GM20431 (cell line): ENCODE data around the gene TSPAN1.
"Not testable (repeated sequence)": the region's sequence is repeated elsewhere in the genome, so short reads cannot be mapped to it uniquely, and the experiment has no call there.

ENCODE experiments used
- in situ Hi-C: fragments of 300-500 bp; cut with MseI, MboI; formaldehyde crosslinking; loops from one replicate; pipeline ENCODE4 v1.15.0; 2020; ENCODE audit warnings: low sequenced_read_pairs; ENCODE audit not compliant: unreplicated experiment

TSPAN1 gene

DNA sequence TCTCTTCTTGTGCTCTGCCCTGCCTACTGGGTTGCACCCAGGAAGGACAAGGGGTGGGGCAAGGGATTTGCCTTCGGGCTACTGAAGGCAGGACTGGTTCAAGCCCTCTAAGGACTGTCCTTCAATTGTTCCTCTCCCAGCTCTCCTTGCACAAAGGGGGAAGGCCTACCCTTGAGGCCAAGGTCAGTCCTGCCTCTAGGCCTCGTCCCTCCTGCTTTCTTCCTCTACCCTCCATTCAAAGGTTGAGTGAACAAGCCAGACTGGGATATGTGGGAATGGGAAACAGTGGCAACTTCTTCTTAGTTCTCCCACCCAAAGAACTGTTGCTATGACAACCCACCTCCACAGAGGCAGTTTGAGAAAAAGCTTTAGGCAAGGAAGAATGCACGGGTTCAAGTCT is 30.9 kb downstream of the TSPAN1 start:
- in situ Hi-C loops, result no loop called here

DNA sequence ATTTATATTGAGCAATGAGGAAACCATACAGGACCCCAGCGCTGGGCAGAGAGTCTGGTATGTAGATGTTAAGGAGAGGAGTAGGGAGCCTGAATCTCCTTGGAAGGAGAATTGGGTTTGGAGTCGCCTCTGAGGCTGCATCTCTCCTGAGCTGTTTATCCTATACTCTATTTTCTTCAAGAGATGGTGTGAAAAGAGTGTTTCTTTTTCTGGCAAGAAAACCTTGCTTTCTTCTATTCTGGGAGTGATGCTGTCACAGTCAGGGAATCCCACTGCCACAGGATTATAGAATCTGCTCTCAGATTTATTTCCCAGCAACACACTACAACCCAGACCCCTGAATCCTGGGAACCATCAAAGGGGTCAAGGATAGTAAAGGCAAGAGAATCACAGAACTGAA is 31.5 kb downstream of the TSPAN1 start:
- in situ Hi-C loops, result no loop called here

DNA sequence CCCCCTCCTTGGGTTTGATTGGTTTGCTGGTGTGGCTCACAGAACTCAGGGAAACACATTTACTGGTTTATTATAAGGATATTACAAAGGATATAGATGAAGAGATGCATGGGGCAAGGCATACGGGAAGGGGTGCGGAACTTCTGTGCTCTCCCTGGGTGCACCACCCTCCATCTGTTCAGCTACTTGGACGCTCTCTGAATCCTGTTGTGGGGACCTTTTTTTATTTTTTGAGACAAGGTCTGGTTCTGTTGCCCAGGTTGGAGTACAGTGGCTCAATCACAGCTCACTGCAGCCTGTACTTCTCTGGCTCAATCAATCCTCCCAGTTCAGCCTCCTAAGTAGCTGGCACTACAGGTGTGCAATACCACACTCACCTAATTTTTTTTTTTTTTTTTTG is 35.7 kb downstream of the TSPAN1 start:
- in situ Hi-C loops, result no loop called here

DNA sequence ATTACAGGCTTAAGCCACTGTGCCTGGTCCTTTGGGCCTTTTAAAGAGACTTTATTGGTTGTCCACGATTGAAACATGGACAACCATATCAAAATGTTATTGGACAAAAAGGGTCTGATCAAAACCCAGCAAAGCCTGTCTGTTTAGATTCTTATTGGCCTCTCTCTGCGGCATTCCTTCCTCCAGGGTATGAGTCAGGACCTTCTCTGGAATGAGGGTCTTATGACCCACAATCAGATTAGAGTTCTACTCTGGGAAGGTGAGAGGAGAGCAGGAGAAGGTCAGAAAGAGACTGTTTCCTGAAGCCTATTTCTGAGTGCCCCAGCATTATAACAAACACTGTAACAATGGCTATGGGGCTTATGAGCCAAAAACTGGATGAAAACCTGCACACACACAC is 36.2 kb downstream of the TSPAN1 start:
- in situ Hi-C loops, result no loop called here

DNA sequence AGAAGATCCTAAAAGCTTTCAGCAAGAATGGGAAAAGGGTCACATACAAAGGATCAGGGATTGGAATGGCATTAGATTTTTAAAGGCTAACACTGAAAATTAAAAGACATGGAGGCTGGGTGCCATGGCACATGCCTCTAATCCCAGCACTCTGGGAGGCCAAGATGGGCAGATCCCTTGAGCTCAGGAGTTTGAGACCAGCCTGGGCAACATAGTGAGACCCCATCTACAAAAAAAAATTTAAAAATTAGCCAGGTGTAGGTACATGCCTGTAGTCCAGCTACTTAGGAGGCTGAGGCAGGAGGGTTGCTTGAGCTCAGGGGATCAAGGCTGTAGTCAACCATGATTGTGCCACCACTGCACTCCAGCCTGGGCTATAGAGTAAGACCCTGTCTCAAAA is 40.6 kb downstream of the TSPAN1 start:
- in situ Hi-C loops, result no loop called here

DNA sequence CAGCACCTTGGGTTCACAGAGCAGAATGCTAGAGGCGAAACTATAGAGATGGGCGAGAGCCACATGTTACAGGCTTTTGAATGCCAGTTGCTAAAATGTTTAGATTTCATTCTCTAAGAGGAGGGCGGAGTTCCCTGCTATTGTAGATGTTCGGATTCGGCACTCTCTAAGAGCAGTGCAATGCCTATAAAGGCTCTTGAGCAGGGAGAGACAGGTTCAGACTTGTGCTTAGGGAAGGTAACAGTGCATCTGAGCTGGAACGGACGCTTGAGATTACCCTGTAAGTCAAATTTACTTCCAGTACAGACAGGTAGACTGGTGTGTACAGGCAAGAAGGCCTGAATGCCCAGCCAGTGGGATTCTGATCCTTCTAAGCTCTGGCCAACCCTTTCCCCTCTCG is 43.6 kb downstream of the TSPAN1 start:
- in situ Hi-C loops, result no loop called here

DNA sequence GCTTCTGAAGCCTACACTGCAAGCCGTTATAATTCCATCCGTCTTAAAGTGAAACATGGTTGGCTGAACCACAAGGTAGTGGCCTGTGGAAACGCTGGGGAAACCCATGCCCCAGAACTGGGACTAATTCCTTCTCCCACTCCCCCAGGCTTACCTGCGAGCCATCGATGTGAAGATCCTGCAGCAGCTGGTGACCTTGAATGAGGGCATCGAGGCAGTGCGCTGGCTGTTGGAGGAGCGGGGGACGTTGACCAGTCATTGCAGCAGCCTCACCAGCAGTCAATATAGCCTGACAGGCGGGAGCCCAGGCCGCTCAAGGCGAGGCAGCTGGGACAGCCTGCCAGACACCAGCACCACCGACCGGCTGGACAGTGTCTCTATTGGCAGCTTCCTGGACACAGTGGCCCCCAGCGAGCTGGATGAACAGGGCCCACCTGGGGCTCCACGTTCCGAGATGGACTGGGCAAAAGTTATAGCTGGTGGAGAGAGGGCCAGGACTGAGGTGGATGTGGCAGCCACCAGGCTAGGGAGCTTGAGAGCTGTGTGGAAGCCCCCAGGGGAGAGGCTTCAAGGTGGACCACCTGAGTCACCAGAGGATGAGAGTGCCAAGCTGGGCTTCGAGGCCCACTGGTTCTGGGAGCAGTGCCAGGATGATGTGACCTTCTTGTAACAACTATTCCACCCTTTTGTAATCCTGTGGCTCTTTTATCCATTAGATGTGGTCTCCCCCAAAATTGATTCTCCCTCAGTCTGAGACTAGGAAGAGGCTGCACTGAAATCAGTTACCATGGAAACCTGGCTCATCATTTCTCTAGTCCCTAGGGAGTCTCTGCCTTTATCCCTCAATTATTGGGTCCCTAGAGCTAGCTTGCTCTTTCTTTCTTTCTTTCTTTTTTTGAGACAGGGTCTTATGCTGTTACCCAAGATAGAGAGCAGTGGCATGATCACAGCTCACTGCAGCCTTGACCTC is 44.9 kb downstream of the TSPAN1 start:
- in situ Hi-C loops, result no loop called here

DNA sequence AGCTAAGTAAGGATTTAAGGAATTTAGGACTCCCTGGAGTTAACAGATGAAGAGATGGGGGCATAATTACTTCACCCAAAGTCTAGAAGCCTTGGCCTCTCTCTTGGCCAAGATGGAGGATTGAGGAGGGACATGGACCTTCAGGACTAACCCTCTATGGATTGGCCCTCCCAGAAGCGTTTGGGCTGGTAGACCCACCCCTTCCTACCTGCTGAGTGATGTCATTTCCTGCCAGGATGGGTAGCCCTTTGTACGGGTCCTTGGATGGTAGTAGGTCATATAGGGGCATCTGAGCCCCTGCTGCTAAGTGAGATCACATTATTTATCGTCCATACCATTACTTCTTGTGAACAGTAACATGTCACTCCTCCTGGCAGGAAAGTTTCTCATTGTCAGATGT is 45.9 kb downstream of the TSPAN1 start:
- in situ Hi-C loops, result no loop called here

DNA sequence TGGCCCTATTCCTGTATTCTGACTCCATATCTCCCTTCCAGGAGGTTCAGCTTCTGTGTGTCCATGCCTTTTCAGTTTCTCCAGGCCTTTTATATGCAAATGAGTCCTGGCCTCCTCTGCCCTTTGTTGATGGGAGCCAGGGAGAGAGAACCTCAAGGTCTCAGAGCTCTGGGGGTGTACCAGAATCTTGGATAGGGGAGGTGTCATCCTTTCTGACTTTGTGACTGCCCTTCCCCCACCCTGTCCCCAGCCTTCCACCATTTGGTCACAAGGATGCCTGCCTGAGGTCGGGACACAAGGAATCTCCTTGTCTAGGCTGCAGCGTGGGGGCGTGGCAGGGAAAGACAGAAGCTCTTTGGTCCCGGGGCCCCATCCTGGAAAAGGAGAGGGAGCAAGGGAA is 46.9 kb downstream of the TSPAN1 start:
- in situ Hi-C loops, result no loop called here

DNA sequence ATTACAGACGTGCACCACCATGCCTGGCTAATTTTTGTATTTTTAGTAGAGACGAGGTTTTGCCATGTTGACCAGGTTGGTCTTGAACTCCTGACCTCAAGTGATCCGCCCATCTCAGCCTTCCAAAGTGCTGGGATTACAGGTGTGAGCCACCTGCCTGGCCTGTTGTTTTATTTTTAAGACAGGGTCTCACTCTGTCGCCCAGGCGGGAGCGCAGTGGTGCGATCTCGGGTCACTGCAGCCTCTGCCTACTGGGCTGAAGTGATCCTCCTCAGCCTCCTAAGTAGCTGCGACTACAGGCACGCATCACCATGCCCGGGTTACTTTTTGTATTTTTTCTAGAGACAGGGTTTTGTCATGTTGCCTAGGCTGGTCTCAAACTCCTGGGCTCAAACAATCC is 48.2 kb downstream of the TSPAN1 start:
- in situ Hi-C loops, result not testable (repeated sequence)

DNA sequence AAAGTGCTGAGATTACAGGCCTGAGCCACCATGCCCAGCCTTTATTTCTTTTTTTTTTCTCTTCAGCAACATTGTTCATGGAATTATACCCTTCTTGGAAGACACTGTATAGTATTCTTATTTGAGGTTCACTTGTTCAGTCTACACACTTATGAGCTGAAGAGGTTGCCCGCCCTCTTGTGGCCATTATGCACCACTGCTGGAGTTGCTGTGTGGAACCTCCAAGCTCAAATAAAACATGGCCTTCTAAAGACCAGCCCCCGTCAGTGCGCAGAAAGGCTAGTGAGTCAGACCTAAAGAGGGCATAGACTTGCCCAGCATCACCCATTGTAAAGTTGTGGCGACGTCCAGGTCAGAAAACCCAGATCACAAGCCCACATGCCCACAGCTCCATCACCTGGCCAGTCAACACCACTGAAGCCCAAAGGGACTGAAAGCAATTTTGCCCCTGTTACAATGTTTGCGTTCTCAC is 48.6 kb downstream of the TSPAN1 start:
- in situ Hi-C loops, result no loop called here

DNA sequence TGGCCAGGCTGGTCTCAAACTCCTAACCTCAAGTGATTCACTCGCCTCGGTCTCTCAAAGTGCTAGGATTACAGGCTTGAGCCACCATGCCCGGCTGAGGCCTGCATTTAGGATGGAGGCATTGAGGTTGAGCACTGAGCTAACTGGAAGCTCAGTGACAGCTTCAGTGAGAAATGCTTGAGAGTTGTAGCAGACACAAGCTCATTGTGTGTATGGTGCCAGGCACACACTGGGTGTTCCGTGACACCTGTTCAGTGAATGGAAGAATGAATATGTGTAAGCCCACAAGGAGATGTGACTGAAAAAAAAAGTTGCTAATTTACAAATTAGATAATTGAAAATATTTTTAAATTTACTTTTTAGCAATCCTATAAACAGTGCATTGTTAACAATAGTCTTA is 50.1 kb downstream of the TSPAN1 start:
- in situ Hi-C loops, result no loop called here

DNA sequence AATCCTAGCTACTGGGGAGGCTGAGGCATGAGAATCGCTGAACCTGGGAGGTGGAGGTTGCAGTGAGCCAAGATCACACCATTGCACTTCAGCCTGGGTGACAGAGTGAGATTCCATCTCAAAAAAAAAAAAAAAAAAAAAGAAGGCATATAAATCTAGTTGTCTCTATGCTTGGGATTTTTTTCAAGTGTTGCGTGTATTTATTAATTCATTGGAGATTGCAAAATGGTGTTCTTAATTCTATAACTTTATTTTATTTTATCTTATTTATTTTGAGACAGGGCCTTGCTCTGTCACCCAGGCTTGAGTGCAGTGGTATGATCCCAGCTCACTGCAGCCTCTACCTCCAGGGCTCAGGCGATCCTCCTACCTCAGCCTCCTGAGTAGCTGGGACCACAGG is 56.3 kb downstream of the TSPAN1 start:
- in situ Hi-C loops, result not testable (repeated sequence)
